Erythroblast (primary cell): ENCODE results near the gene ITPKB.

Experiments
- GATA1 ChIP-seq: IDR thresholded peaks from 2 replicates; pipeline ENCODE4 v1.6.1; 2011; ENCODE audit warnings: low read depth, mild to moderate bottlenecking, control low read depth, low read length, moderate library complexity
- POLR2A ChIP-seq: IDR thresholded peaks from 2 replicates; pipeline ENCODE4 v1.6.1; 2011; ENCODE audit warnings: mild to moderate bottlenecking, low read length

DNA sequence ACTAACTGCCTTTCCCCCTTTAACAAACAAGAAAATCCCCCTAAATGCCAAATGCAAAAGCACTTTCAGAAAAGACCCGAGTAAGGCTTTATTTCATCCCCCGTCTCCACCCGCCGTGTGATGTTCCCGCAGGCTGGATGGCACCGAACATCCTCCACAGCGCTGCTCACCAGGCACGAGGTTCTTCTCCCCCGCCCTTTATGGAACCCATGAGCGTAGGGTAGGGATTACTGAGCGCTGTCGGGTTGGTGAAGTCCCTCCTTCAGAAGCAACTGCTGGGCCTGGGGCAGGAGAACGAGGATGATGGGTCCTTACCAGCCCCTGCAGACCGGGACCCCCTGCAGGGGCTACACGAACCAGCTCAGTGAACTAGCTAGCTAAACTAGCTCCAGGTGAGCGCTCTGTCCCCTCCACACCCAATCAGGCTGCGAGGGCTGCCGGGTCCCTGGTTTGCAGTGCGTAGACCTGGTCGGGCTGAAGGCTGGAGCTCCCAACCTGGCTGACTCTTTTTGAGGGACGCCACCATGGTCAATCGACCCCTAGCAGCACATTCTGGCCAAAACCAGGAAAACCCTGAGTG lies 80.4 kb downstream of the ITPKB start:
- TF ChIP-seq POLR2A (no peak), GATA1 (no peak)
